Fibroblast of the aortic adventitia (primary cell): ENCODE data around the gene DDRGK1. TPM values are rescaled to one million over a fixed set of nuclear protein-coding genes. Genes with fewer than 3 reads are reported as not detected.

Experiments
- DNase-seq: peaks from one replicate; pipeline ENCODE4 v3.0.0-alpha.2; 2010; ENCODE audit warnings: low read depth
- H3K4me3 ChIP-seq: 2 replicates; pipeline ENCODE4 v1.5.1; 2011; ENCODE audit warnings: low read depth, mild to moderate bottlenecking, control low read depth, low read length, moderate library complexity
- total RNA-seq: library from RNA; depleted of rRNA; stranded (reverse); fragments of >200 nt; gene quantifications from 2 replicates; pipeline ENCODE4 v1.2.3, GENCODE V29; 2012; ENCODE audit warnings: low replicate concordance
- TF ChIP-seq, protein P1 (sequence below): IDR thresholded peaks from 2 replicates; pipeline ENCODE4 v1.5.1; 2011; ENCODE audit warnings: mild to moderate bottlenecking, low read length, control low read depth, inconsistent platforms; ENCODE audit not compliant: insufficient read depth

Gene DDRGK1
- total RNA-seq, 1 donor = 24.9 TPM

DNA sequence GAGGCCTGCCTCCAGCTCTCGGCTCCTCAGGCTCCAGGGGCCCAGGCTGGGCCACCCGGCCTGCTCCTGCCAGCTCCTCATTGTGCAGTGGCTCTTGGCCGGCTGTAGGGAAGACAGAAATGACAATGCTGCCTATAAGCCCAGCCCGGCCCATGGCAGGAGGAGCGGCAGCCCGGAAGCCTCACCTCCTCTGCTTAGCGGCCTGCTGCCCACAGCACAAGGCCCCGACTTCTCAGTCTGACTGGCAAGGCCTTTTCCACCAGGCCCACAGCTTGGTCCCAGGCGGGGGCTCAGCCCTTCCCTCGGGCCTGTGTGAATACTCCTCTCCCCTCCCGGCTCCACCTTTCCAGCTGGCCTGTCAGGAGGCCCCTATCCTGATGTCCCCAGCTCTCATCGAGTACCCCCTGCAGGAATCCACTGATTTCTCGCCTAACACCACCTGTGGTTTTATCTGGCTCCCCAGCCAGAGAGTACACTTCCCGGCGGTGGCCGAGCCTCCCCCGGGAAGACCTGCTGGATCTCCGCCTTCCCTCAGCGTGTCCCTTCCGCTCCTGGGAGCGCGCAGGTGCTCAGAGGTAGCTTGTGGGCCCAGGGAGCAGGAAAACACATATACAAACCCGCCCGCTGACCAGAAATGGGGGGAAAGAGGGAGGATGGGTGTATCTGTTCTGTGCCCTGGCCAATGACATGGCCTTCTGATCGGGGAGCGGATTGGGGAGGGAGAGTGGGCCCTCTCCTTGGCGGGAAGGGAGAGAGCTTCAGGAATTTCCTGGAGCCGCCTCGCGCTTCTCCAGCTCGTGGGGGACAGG is 963 bp downstream of the DDRGK1 start:
- peak; percentile 32 for DNase-seq
- H3K4me3 ChIP-seq = peak overlapping the region; percentile 79
- TF ChIP-seq, protein P1, sequence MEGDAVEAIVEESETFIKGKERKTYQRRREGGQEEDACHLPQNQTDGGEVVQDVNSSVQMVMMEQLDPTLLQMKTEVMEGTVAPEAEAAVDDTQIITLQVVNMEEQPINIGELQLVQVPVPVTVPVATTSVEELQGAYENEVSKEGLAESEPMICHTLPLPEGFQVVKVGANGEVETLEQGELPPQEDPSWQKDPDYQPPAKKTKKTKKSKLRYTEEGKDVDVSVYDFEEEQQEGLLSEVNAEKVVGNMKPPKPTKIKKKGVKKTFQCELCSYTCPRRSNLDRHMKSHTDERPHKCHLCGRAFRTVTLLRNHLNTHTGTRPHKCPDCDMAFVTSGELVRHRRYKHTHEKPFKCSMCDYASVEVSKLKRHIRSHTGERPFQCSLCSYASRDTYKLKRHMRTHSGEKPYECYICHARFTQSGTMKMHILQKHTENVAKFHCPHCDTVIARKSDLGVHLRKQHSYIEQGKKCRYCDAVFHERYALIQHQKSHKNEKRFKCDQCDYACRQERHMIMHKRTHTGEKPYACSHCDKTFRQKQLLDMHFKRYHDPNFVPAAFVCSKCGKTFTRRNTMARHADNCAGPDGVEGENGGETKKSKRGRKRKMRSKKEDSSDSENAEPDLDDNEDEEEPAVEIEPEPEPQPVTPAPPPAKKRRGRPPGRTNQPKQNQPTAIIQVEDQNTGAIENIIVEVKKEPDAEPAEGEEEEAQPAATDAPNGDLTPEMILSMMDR = no peak

DNA sequence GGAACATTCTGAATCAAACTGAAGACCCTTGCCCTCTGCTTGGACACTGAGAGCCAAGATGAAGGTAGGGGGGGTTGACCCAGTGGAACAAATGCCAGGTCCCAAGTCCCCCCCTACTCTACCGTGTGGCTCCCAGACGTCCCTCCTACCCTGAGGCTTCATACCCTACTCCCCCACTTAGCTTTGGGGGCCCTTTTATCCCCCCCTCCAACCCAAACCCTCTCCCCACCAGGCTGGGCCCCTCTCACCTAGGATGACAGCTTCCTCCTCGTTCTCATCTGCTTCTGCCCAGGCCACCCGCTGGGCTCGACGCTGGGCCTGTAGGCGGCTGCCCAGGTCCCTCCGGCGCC is 1.5 kb downstream of the DDRGK1 start:
- H3K4me3 ChIP-seq = peak overlapping the region; percentile 79

GRCh38 chr20:3199976-3200755 is 4.3 kb downstream of the DDRGK1 start:
- TF ChIP-seq, protein P1 = no peak

More for the DNA sequence above, 1.5 kb downstream of the DDRGK1 start:
- TF ChIP-seq, protein P1 = no peak
- no peak for DNase-seq

GRCh38 chr20:3199206-3199605 is 5.3 kb downstream of the DDRGK1 start:
- TF ChIP-seq, protein P1 = no peak
- DNase-seq = no peak
- H3K4me3 ChIP-seq = no peak overlapping the region

More at GRCh38 chr20:3199976-3200755, 4.3 kb downstream of the DDRGK1 start:
- DNase-seq = no peak
- no peak overlapping the region for H3K4me3 ChIP-seq

- H3K4me3 ChIP-seq = no peak overlapping the region
- TF ChIP-seq, protein P1 = no peak
- no peak for DNase-seq
Measured at GRCh38 chr20:3195590-3196237, 8.8 kb downstream of the DDRGK1 start.

- TF ChIP-seq, protein P1 = no peak
- DNase-seq = no peak
- no peak overlapping the region for H3K4me3 ChIP-seq
Measured at GRCh38 chr20:3194617-3195280, 9.7 kb downstream of the DDRGK1 start.
